Activated CD8-positive, alpha-beta memory T cell treated with anti-CD3 and anti-CD28 coated beads, Interleukin-2, amount 50 U/mL, for 1 hour (primary cell): ENCODE measurements around the gene FGGY.
"Not testable (repeated sequence)": the region's sequence is repeated elsewhere in the genome, so short reads cannot be mapped to it uniquely, and the experiment has no call there.

Experiments used
- DNase-seq: peaks from one replicate; pipeline ENCODE4 v3.0.0-alpha.2; 2020; ENCODE audit errors: extremely low read depth

FGGY gene

DNA sequence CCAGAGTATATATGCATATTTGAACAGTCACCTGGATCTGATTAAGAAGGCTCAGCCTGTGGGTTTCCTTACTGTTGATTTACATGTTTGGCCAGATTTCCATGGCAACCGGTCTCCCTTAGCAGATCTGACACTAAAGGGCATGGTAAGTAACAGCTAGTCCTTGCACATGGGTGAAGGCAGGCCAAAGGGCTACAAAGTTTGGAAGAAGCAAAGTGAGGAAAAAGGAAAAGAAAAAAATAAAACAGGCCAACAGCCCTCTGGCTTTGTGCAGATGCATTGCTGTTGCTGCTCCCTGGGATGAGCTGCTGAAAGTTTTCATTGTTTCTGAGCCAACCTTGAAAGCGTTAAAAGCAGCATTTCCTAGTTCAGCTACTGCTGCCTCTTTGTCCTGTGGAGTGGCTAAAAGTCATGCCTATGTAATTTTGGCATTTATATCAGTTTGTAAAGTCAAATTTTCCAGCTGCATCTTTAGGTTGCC is 341.4 kb downstream of the FGGY start:
- DNase-seq, result no peak

DNA sequence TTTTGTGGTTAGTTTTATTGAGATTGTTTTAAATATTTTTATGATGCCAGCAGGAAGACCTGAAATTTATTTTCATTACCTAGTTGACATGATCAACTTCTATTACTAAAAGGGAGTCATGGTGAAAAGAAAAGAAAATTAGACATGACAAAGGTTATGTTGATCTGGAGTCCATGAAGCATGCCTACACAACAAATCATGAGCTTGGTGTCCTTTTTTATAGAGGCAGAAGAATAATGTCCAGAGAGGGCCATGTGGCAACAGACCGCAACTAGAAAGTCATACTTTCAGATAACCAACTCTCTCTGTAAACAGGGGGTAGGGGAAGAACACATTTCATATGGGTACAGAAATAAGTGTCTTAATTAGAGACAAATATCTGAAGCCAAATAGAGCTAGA is 342.4 kb downstream of the FGGY start:
- no peak for DNase-seq

DNA sequence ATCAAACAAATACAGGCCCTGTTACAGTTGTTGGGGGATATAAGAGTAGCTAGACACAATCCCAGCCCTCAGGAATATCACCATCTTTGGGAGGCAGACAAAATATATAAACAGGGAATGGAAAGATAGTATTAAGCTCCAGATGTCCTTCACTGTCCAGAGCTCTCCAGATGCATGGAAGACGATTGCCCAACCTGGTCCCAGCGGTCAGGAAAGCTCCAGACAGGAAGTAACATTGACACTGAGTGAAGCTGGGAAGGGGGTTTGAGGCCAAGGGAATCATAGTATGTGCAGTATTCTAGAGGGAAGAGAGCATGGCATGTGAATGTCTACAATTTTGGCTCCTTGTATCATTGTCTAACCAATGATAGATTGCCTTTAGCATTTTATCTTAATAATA is 344.0 kb downstream of the FGGY start:
- no peak for DNase-seq

DNA sequence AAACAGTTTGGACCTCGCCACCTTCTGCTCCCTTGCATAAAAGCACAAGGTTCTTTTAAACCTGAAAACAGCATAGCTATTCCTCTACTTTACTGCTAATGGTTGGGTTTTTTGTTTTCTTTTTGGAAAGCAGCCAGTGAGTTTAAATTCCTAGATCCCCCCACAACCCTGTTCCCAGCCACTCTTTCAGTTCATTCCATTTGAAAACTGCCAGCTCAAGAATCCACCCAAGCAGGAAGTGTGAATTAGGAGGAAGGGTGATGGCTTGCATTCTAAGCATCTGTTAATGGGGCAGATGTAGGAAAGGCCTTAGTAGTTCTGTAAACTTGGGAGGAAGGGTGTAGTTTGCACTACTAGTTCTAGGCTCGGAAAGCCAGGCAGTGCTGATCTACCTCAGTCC is 344.9 kb downstream of the FGGY start:
- no peak for DNase-seq

DNA sequence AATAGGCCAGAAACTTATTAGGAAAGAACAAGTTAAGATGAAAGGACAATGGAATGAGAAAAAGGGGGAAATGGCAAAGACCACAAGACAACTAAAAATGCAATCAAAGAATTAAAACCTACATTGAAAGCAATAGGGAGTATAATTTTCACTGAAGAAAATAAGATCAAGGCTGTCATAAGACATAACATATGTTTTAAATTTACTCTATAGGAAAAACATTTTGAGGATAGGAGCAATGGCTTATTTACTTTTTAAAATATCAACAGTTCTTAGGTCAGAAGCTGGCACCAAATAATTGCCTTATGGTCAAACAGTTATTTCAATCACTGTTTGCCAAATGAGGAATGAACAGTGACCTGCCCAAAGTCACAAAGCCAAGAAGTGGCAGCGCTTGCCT is 346.6 kb downstream of the FGGY start:
- no peak for DNase-seq

DNA sequence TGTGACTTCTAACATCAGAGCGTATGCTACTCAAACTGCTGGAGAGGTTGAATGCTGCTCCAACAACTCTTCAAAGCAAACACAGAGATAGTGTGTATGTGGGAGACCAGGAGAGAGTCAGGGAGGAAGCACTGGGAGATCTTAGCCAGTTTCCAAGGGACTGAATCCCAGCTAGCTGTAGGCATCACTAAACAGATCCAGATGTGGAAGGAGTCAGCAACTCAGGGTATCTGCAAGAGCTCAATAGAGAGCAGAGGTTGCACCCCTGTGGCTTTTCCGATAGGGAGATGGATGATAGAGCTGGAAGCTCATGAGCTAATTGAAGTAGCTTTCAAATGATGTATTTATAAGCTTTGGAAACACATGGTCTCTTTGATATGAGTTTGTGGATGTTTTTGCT is 349.0 kb downstream of the FGGY start:
- DNase-seq, result no peak

DNA sequence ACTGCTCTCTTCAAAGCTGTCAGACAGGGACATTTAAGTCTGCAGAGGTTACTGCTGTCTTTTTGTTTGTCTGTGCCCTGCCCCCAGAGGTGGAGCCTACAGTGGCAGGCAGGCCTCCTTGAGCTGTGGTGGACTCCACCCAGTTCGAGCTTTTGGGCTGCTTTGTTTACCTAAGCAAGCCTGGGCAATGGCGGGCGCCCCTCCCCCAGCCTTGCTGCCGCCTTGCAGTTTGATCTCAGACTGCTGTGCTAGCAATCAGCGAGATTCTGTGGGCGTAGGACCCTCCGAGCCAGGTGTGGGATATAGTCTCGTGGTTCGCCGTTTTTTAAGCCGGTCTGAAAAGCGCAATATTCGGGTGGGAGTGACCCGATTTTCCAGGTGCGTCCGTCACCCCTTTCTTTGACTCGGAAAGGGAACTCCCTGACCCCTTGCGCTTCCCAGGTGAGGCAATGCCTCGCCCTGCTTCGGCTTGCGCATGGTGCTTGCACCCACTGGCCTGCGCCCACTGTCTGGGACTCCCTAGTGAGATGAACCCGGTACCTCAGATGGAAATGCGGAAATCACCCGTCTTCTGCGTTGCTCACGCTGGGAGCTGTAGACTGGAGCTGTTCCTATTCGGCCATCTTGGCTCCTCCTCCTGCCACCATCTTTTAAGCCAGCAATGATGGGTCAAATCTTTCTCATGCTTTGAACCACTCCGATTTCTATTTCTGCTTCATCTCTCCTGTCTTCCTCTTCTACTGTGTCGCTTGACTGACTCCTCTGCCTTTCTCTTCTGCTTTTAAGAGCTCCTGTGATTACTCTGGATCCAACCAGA is 356.5 kb downstream of the FGGY start:
- DNase-seq, result not testable (repeated sequence)

DNA sequence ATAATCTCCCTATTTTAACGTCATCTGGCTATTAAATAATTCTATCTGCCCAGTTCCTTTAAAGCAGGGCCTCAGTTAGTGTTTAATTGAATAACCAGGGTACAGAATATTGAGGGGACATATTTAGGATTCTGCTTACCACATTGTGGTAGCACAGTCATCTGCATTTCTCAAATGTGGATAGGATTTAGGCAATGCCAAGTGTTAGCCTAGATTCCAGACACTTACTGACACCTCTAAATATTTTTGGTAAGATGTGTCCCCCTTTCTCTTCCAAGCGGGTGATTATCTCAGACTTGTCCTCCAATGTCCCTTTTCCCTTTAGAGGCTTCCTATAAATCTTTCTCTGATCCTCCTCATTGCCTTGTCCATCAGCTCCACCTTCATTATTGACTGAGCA is 357.1 kb downstream of the FGGY start:
- no peak for DNase-seq

DNA sequence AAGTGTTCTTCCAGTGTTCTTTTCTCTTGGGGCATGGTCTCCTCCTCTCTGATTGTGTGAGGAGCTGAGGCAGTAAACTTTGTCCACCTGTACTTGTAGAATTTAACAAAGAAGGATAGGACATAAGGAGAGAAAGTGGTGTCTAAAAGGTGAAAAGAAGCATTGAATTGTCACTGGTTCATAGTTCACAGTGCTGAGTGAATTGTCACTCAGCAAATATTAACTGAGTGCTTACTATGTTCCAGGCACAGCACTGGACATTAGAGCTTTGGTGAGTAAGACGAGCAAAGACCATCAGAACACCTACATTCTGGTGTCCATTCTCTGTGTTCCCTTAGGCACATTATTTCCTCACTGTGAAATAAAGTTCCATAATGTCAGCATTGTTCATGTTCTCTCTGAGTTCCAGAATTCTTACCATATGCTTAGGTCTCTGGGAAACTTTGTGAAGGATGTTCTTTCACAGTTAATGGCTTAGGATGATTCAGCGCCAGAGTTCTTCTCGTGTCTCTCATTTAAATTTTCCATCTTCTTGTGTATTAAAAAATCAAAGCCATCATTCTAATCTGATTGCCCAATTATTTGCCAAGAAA is 361.1 kb downstream of the FGGY start:
- DNase-seq, result no peak

DNA sequence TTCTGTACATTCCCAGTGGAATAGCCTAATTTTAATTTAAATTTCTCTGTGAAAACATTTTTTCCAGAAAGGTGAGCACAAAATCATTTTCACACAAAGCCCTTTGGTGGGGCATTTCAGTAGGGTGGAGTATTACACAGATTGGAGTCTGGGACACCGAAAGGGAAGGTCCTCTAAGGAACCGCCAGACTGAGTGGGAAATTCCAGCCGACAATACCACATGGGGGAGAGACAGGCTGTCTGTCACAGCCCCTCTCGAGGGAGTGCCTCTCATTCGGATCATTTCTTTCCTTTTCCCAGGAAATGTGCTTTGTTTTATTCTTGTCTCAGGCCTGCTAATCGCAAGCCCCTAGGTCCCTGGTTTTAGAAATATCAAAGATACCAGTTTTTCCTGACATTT is 367.3 kb downstream of the FGGY start:
- DNase-seq, result no peak

DNA sequence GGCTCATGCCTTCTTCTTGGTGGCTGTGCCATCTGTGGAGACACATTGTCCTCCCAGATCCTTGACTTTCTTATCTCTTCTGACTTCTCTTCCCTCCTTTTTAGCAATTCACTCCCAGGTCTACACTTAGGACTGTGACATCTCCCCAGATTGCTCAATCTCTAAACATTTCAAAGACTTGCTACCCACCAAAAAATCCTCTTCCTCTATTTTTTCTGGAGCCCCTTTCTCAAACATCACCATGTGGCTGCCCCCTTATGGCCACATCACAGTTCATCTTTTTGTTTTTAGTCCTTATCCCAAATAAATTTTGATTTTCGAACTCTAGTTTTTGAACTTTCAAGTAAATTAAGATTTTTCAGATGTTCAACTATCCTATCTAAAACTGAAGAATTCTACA is 369.2 kb downstream of the FGGY start:
- no peak for DNase-seq

DNA sequence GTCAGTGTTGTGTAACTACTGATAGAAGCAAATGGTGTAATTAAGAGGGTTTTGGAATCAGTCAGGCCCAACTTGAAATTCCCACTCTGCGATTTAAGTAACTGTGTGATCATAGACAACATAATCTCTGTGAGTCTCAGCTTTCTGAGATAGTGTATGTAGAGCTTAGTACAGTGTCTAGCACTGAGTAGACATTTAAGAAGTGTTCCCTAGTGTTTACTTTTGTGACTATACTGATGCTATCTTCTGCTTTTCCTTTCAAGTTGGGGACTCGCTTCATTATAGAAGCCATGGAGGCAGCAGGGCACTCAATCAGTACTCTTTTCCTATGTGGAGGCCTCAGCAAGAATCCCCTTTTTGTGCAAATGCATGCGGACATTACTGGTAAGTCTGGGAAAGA is 370.1 kb downstream of the FGGY start:
- DNase-seq, result no peak

DNA sequence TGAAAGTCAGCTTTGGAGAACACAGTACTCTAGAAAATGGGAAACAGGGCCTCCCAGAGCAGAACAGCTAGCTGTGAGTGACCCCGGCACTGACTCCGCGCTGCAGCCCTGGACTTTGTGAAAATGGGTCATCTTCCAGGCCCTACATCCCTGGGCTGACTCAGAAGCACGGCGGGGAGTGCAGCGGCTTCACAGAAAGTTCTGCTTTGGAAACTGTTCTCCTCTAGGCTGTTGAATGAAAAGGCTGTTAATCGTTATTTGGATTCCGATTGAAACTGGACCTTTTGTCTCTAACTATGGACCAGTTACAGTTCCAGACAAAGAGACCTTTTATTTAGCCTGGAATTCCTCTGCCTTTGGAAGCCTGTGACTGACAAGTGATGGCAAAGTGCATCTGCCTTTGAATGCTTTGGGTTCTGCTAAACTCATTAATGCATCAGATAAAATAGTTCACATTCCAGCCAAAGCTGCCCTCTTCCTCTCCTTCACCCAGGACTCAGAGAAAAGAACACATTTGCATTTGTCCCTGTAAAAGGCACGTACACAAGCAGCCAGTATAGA is 372.9 kb downstream of the FGGY start:
- no peak for DNase-seq

DNA sequence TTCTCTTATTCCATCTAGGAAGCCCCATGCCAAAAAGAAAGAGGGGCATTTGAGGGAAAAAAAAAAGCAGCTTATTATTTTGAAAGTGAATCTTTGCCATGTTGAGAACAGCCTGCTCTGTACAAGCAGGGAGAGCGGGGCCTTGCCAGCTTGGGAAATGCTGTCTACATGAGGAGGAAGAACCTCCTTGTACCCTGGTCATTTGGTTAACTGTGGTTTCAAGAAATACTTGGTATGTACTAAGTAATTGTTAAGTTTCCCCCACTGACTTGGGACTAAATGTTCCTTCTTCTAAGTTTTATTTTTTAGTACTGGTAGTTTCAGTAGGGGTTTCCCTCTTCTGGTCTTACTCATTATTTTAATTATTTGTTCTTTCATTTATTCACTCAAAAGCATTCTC is 373.8 kb downstream of the FGGY start:
- DNase-seq, result no peak

DNA sequence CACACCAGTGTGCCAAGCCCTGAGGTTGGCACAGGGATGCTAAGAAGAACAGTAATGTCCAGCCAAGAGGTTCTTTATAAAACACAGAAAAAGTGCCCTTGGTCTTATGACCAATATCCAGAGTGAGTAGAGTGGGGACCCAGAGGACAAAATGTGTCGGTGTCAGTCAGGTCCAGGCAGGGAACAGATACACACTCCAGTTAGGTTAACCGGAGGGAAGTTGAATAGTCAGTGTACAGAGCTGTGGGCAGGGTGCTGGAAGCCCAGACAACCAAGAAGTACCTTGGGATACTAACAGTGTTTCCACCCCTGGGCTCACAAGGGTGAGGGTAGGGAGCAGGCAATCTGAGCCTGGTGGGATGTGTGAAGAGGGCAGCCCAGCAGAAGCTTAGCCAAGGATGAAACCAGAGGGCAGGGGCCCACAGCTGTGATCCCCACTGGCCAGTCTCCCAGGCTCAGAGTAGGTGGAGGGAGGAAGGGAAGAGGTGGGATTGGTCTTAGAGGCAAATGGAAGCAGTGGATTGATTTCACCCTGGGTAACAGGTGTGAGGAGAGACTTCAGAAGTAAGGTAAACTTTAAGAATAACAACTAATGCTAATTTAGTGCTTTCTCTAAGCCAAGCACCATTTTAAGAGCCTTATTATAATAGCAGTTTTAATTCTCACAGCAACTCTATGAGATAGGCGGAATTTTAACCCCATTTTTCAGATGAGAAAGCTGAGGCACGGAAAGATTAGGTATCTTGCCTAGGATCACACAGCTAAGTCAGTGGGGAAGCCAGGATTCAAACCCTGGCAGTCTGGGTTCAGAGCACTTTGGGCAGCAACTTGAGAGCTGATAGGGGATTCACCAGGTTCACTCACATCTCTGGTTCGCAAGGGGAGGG is 374.4 kb downstream of the FGGY start:
- DNase-seq, result no peak

DNA sequence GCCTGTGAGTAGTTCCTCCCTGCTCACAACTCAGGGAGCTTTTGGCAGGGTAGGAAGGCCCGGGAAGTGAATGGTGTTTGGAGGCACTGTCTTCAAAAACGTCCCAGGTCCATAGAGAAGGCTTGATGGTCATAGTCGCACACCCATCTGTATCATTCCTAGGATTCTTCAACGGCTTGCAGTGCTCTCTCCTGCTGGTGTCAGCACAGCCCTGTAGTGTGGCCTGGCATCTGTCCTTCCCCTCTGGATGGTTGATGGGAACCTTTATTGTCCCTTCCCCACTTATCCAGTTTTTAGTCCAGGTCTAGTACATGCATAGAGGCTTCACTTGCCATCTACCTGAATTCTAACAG is 375.0 kb downstream of the FGGY start:
- DNase-seq, result no peak

DNA sequence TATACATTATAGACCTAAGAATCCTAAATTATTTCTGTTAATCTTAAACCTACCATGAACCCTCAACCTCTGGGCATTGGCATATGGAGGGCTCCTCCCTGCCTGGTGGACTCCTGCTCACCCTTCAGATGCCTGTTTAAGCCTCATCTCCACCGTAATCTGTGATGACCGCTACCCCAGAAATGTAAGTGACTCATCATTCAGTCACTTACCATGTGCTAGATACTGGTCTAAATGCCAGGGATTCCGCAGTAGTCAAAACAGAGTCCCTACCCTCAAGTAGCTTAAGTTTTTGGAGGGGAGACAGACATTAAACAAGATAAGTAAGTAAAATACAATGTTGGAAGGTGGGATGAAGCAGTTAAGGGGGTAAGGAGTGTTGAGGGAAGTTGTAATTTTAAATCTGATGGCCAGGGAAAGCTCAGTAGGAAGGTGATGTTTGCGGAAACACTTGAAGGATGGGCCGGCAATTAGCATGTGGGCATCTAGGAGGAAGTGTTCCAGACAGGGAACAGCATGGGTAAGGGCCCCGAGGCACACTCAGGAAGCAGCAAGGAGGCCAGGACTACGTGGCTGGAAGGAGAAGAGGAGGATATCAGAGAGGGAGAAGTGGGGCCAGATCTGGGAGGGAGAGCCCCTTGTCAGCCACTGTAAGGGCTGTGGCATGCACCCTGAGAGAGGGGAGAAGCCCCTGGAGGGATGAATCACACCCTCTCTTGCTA is 376.1 kb downstream of the FGGY start:
- no peak for DNase-seq

DNA sequence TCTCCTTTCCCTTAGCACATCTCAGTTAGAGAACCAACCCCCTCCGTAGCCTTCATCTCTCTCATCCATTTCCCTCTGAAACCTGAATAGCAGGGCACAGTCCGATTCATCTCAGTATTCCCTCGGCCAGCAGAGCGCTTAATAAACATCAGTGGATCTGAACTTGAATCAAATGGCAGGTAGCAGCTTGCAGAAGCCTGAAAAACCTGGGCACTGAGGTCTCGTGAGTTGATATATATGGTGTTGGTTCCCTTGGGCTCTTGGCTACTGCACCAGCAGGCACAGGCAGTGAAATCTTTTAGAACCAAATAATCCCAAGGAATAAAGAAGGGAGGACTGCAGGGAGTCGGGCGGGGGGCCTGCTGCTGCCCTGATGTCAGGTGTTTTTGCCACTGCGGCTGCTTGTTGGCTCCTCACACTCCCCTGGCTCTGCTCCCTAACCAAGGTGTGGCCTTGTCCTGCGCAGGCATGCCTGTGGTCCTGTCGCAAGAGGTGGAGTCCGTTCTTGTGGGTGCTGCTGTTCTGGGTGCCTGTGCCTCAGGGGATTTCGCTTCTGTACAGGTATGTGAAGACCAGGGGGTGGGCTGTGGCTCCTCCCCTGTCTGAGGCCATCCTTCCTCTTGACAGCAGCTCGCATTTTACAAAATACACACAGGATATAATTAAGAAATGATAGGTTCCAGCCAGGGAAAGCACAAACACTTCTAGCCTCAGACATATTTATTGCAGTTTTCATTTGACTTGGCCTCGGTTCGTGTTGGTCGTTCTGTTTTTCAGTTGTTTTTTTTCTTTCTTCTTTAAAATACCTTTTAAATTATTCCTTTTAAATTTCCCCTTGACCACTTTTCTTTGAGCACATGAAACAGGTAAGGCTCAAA is 376.9 kb downstream of the FGGY start:
- DNase-seq, result no peak

DNA sequence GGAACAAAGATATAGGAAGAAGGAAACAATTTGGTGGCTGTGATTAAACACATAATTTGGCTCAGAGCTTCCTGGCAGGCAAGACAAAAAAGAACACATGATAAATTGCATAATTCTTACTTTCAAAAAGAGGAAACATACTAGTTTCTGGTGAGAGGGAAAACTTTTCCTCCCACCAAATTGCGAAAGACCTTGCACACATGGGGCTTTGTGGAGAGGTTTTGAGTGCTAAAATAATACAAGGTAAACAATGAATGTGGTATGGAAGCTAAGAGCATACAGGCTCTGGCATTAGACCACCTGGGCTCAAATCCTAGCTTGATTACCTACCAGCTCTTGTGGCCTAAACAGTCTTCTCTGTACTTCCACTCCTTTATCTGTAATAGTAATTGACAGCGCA is 377.7 kb downstream of the FGGY start:
- DNase-seq, result no peak

DNA sequence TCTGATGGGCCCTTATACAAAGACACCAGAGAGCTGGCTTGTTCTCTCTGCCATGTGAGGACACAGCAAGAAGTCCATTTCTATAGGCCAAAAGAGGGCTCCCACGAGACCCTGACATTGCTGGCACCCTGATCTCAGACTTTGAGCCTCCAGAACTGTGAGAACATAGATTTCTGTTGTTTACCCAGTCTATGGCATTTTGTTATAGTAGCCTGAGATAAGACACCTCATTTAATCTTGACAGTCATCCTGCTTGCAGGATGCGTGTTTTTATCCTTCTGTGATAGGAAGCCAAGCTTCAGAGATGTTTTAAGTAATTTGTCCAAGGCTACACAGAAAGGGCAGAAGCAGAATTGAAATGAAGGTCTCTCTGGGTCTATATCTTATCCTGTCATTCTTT is 379.0 kb downstream of the FGGY start:
- DNase-seq, result no peak

DNA sequence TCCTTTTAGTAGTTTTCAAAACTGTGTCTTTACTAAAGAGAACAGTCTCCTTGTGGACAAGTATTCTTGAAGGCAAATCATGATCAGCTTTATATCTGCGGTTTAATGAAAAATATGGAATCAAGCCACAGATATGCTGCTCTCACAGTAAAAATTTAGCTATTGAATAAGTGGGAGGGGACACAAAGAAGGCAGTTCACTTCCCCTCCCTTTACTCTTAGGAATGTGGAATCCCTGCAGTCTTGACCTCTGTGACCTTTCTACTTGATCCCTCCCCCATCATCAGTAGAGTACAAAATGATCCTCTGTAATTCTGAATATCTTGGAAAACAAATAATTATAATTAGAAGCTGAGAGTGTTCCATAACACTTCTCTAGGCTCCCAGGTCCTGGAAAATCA is 381.1 kb downstream of the FGGY start:
- DNase-seq, result no peak
